Activated CD8-positive, alpha-beta memory T cell treated with anti-CD3 and anti-CD28 coated beads, Interleukin-2, amount 50 U/mL, for 48 hours (primary cell): ENCODE data around the gene IL36G.

ENCODE experiments used
- DNase-seq: peaks from one replicate; pipeline ENCODE4 v3.0.0-alpha.2; 2020

Gene IL36G

DNA sequence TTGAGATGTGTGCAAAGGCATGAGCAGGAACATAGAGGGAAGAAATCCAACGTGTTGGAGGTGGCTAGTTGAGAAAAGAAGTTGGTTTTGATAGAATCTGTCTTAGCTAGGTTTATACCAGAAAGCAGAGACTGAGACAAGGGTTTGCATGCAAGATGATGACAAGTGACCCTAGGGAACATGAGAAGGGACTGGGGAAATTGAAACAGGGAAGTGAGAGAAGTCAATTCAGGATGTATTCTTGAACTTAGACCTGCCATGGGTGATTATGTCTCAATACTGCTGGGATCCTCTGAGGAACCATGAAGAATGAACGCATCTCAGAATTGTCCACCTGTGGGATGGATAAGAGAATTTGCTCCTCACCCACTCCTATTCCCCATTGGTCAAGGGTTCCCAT lies 47.9 kb downstream of the IL36G start:
- no peak for DNase-seq

DNA sequence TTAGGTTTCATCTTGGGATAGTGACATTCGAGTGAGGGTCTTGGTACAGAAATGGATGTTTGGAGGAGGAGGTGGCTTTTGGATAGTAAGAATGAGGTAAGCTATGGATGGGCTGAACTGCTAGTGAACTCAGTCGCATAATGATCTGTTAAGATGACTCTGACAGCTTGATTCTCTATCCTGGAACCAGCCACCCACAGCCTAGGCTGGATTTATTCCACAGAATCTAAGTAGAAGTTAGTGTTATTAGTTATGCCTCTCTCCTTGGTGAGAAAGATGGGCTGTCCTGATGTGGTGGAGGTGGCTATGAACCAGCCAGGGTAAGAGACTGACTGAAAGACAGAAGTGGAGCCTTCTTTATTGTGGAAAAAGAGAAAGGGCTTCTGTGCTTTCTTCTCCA lies 49.9 kb downstream of the IL36G start:
- no peak for DNase-seq

DNA sequence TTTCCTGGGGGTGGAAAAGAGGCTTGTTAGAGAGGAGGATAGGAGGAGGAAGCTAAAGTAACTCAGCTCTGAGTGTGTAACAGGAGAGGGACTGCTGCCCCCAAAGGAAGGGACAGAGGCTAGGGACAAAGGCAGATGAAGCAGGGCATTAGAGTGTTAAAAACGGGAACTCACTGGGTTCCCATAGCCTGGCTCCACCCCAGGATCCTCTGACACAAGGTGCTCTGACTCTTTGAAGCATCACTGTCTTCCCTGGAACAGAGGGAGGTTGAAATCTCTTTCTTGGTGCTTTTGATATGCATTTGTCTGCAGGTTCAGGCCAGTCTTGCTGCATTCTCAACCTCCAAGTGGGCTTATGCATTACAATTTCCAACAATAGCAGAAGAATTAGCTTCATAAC lies 50.3 kb downstream of the IL36G start:
- no peak for DNase-seq

DNA sequence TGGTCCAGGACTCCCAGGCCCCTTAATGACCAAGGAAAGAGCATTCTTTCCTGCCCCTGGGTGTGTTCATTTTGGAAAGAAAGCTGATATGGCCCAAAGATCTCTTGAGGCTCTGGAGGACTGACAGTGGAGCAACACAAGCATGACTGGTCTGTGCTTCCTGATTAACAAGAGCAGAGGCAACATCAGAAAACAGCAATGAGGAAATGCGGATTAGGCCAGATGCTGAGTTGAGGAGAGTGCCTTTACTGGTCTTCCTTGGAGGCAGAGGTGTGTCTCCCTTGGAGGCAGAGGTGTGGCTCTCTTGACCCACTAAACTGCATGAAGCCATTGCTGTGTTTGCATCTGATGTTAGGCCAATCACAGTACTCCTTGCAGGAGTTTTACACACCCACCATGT lies 54.9 kb downstream of the IL36G start:
- no peak for DNase-seq

DNA sequence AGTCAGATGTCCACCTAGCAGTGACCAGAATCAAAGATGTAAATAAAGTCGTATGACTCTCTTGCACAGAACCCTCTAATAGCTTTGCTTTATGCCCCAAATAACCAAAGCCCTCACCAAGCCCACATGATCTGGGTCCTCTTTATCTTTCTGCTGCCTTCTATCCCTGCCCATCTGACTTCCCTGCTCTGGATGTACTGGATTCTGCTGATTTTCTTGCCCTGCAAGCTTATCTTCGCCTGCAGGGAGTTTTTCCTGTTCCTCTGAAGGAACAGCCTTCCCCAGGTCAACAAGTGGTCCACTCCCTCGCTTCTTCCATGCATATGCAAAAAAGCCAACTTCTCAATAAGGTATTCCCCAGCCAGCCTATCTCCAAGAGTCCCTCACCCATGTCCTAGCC lies 56.2 kb downstream of the IL36G start:
- DNase-seq: no peak
